Astrocyte (in vitro differentiated cells and primary cell): ENCODE data around the gene CORIN. TPM values are rescaled to one million over a fixed set of nuclear protein-coding genes. Genes with fewer than 3 reads are reported as not detected.

Experiments used
- DNase-seq: peaks from one replicate; pipeline ENCODE4 v3.0.0-alpha.2; 2010; ENCODE audit warnings: low read depth
- FAIRE-seq: peaks from 2 replicates; lab custom pipeline; 2011; peaks lifted over from hg19 to GRCh38; lab: Jason Lieb, UNC
- H2AFZ ChIP-seq: 2 replicates; pipeline ENCODE4 v1.6.0; 2012; ENCODE audit warnings: low read depth, low read length, inconsistent platforms
- H3K27ac ChIP-seq: 2 replicates; pipeline ENCODE4 v1.5.1; 2011; ENCODE audit warnings: low read depth, low read length, inconsistent platforms
- H3K27me3 ChIP-seq: 2 replicates; pipeline ENCODE4 v1.6.0; 2011; ENCODE audit warnings: low read length, inconsistent platforms; ENCODE audit not compliant: insufficient read depth
- H3K36me3 ChIP-seq: 2 replicates; pipeline ENCODE4 v1.5.1; 2011; ENCODE audit warnings: low read length, inconsistent platforms; ENCODE audit not compliant: insufficient read depth
- H3K4me1 ChIP-seq: 2 replicates; pipeline ENCODE4 v1.5.1; 2011; ENCODE audit warnings: low read length, inconsistent platforms; ENCODE audit not compliant: insufficient read depth
- H3K4me2 ChIP-seq: 2 replicates; pipeline ENCODE4 v1.6.0; 2012; ENCODE audit warnings: low read length, inconsistent platforms
- H3K4me3 ChIP-seq: 2 replicates; pipeline ENCODE4 v1.5.1; 2011; ENCODE audit warnings: low read depth, mild to moderate bottlenecking, low read length, inconsistent platforms; ENCODE audit not compliant: insufficient read depth
- H3K79me2 ChIP-seq: 2 replicates; pipeline ENCODE4 v1.6.0; 2012; ENCODE audit warnings: mild to moderate bottlenecking, low read length, inconsistent platforms; ENCODE audit not compliant: insufficient read depth
- H3K9ac ChIP-seq: 2 replicates; pipeline ENCODE4 v1.6.0; 2012; ENCODE audit warnings: mild to moderate bottlenecking, low read length, inconsistent platforms
- H3K9me3 ChIP-seq: 2 replicates; pipeline ENCODE4 v1.5.1; 2012; ENCODE audit warnings: low read depth, mild to moderate bottlenecking, low read length, inconsistent platforms; ENCODE audit not compliant: insufficient read depth
- H4K20me1 ChIP-seq: 2 replicates; pipeline ENCODE4 v1.6.0; 2012; ENCODE audit warnings: low read length, inconsistent platforms; ENCODE audit not compliant: insufficient read depth
- H3K27ac Mint-ChIP-seq: one replicate; pipeline ENCODE4 v1.8.0; 2021; ENCODE audit warnings: mild to moderate bottlenecking, mixed read lengths; ENCODE audit not compliant: unreplicated experiment
- H3K27me3 Mint-ChIP-seq: one replicate; pipeline ENCODE4 v1.8.0; 2021; ENCODE audit warnings: low read depth, mixed read lengths; ENCODE audit not compliant: unreplicated experiment
- H3K36me3 Mint-ChIP-seq: one replicate; pipeline ENCODE4 v1.8.0; 2021; ENCODE audit warnings: low read depth, mixed read lengths; ENCODE audit not compliant: unreplicated experiment
- H3K4me1 Mint-ChIP-seq: one replicate; pipeline ENCODE4 v1.8.0; 2021; ENCODE audit warnings: low read depth, mixed read lengths; ENCODE audit not compliant: unreplicated experiment
- H3K4me3 Mint-ChIP-seq: one replicate; pipeline ENCODE4 v1.8.0; 2021; ENCODE audit warnings: mild to moderate bottlenecking, moderate library complexity, mixed read lengths; ENCODE audit not compliant: unreplicated experiment
- H3K9me3 Mint-ChIP-seq: one replicate; pipeline ENCODE4 v1.8.0; 2021; ENCODE audit warnings: mild to moderate bottlenecking, mixed read lengths; ENCODE audit not compliant: unreplicated experiment
- EZH2 ChIP-seq: IDR thresholded peaks from 2 replicates; pipeline ENCODE4 v1.6.1; 2012; ENCODE audit warnings: mild to moderate bottlenecking, low read length, inconsistent platforms; ENCODE audit not compliant: insufficient read depth
- total RNA-seq: library from RNA; stranded (reverse); gene quantifications from 2 replicates; pipeline ENCODE4 v1.2.1, GENCODE V29; 2021
- TF ChIP-seq, protein P1 (sequence below): IDR thresholded peaks from 2 replicates; pipeline ENCODE4 v1.5.1; 2011; ENCODE audit warnings: low read depth, mild to moderate bottlenecking, inconsistent platforms, low read length, moderate library complexity; ENCODE audit not compliant: insufficient read depth

The CORIN gene
- total RNA-seq, 1 donor from 2014 or later: 0.20 TPM

DNA sequence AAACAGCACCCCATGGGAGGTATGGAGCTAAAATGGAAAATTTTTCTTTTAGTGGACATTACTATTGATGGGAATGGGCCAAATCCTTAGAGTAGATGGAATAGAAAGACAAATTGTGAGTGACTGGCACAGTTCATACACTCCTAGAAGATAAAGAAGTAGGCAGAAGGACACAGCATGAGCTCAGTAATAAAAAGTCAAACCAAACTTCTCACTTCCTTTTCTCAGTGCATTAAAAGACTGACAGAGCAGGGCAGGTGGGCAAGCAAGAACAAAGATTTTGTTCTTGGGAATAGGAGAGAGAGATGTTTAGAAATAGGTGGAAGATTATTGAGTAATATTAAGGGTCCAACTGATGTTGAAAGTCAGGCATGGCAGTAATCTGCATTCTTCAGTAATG, 220.3 kb downstream of the CORIN start:
- no peaks in the 10 kb centered on the region for H3K9me3 Mint-ChIP-seq
- TF ChIP-seq, protein P1, sequence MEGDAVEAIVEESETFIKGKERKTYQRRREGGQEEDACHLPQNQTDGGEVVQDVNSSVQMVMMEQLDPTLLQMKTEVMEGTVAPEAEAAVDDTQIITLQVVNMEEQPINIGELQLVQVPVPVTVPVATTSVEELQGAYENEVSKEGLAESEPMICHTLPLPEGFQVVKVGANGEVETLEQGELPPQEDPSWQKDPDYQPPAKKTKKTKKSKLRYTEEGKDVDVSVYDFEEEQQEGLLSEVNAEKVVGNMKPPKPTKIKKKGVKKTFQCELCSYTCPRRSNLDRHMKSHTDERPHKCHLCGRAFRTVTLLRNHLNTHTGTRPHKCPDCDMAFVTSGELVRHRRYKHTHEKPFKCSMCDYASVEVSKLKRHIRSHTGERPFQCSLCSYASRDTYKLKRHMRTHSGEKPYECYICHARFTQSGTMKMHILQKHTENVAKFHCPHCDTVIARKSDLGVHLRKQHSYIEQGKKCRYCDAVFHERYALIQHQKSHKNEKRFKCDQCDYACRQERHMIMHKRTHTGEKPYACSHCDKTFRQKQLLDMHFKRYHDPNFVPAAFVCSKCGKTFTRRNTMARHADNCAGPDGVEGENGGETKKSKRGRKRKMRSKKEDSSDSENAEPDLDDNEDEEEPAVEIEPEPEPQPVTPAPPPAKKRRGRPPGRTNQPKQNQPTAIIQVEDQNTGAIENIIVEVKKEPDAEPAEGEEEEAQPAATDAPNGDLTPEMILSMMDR: no peak
- no peak for TF ChIP-seq EZH2
- H3K79me2 ChIP-seq: no peaks in the 10 kb centered on the region
- peaks cover 3% of the 10 kb centered on the region for H3K4me1 Mint-ChIP-seq
- H3K4me2 ChIP-seq: no peak overlapping the region
- no peak overlapping the region for H3K27ac Mint-ChIP-seq
- H3K4me3 ChIP-seq: no peak overlapping the region
- no peak overlapping the region for H3K9ac ChIP-seq
- peaks cover 9% of the 10 kb centered on the region for H3K4me1 ChIP-seq
- FAIRE-seq (no peak), DNase-seq (no peak)
- H3K36me3 ChIP-seq: no peaks in the 10 kb centered on the region
- no peaks in the 10 kb centered on the region for H3K36me3 Mint-ChIP-seq
- H3K4me3 Mint-ChIP-seq: no peak overlapping the region
- H3K27me3 ChIP-seq: no peaks in the 10 kb centered on the region
- no peaks in the 10 kb centered on the region for H3K9me3 ChIP-seq
- H3K27me3 Mint-ChIP-seq: no peaks in the 10 kb centered on the region
- H3K27ac ChIP-seq: no peak overlapping the region
- H2AFZ ChIP-seq: no peak overlapping the region
- no peaks in the 10 kb centered on the region for H4K20me1 ChIP-seq

DNA sequence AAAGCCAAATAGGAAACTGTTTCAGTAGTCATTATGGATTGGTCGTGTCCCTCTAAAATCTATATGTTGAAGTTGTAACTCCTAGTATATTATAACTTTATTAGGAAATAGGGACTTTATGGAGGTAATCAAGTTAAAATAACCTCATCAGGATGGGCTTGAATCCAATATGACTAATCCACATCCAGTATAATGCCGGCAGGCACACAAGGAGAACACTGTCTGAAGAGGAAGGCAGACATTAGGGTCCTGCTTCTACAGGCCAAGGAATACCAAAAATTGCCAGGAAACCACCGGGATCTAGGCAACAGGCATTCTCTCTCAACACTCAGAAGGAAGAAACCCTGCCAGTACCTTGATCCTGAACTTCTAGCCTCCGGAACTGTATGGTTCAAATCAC, 222.5 kb downstream of the CORIN start:
- Histone ChIP-seq H3K4me2 (no peak overlapping the region), H4K20me1 (no peaks in the 10 kb centered on the region), H3K79me2 (no peaks in the 10 kb centered on the region), H3K27ac (no peak overlapping the region), H3K4me1 (peaks cover 13% of the 10 kb centered on the region), H3K27me3 (no peaks in the 10 kb centered on the region), H3K9ac (no peak overlapping the region), H2AFZ (no peak overlapping the region), H3K9me3 (no peaks in the 10 kb centered on the region), H3K36me3 (no peaks in the 10 kb centered on the region), H3K4me3 (no peak overlapping the region)
- DNase-seq (peak; percentile 49), FAIRE-seq (peak; percentile 17)
- Mint-ChIP-seq H3K9me3 (no peaks in the 10 kb centered on the region), H3K27ac (no peak overlapping the region), H3K4me3 (no peak overlapping the region), H3K4me1 (peaks cover 6% of the 10 kb centered on the region), H3K27me3 (no peaks in the 10 kb centered on the region), H3K36me3 (no peaks in the 10 kb centered on the region)
- TF ChIP-seq, protein P1: no peak
- no peak for TF ChIP-seq EZH2

DNA sequence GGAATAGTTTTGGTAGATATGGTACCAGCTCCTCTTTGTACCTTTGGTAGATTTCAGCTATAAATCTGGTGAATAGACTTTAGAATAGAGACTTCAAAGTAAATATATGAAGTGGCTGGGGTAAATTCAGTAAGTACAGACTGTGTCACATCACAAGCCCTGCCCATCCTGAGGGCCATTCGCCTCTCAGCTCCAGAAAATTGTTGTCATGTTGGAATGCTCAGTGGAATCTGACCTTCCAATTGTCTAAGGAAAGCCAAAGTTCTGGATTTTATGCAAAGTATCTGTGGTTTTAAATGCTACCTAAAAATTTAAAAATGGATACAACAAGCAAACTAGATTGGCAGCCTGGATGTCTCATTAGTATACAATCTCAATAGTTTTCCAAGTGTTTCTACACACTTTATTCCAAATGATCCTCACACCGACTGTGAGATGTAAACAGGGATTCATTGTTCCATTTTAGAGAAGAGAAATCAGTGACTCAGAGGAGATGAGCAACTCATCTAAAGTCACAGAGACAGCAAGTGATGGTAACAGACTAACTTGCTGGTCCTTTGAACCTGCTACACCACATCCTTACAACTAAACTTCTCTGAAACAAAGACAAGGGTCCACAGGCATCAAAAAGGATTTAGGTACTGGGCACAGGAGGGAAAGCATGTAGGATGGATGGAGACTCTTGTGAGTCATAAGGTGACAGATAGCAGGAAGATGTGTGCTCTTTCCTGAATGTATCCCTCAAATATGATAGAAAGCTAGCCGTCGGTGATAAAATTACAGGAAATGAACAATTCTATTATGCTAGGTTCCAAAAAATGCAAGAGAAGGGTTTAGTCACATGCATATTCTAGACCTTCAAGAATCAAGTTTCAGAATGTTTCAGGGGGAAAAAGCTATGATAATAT, 225.5 kb downstream of the CORIN start:
- Histone ChIP-seq H3K9ac (no peak overlapping the region), H2AFZ (no peak overlapping the region), H3K36me3 (no peaks in the 10 kb centered on the region), H3K27ac (no peak overlapping the region), H3K27me3 (no peaks in the 10 kb centered on the region), H3K4me1 (peaks cover 13% of the 10 kb centered on the region), H3K9me3 (no peaks in the 10 kb centered on the region), H4K20me1 (no peaks in the 10 kb centered on the region), H3K4me2 (peak overlapping the region; percentile 24), H3K4me3 (no peak overlapping the region), H3K79me2 (no peaks in the 10 kb centered on the region)
- TF ChIP-seq, protein P1: no peak
- no peak for TF ChIP-seq EZH2
- no peaks in the 10 kb centered on the region for H3K36me3 Mint-ChIP-seq
- FAIRE-seq: peak; percentile 55
- no peak overlapping the region for H3K27ac Mint-ChIP-seq
- DNase-seq: peak; percentile 60
- H3K27me3 Mint-ChIP-seq: no peaks in the 10 kb centered on the region
- no peaks in the 10 kb centered on the region for H3K9me3 Mint-ChIP-seq
- peaks cover 6% of the 10 kb centered on the region for H3K4me1 Mint-ChIP-seq
- H3K4me3 Mint-ChIP-seq: no peak overlapping the region
